A549 (cell line): Measurements from ENCODE around the gene SEC24B. TPM values are rescaled to one million over a fixed set of nuclear protein-coding genes. Genes with fewer than 3 reads are reported as not detected.

ENCODE experiments used
- ATAC-seq, 2 experiments: fragments of 200-7000 bp in 1 of 2; fragments of >200 bp in 1 of 2; cut with Nextera tagmentation in 1 of 2; cut with Tn5 transposase in 1 of 2; 3 replicates each; pipeline versions ENCODE4 v1.8.0 to v1.9.1; 2018 to 2020; ENCODE audit warnings: mild to moderate bottlenecking in 1 of 2, moderate library complexity in 1 of 2
- CTCF ChIA-PET: fragments of 300-600 bp; sonication (Branson Sonifier 250); formaldehyde crosslinking; extraction: SDS; loops from one replicate; lab custom pipeline; 2021; ENCODE audit warnings: antibody characterized with exemption, inconsistent platforms; lab: Yijun Ruan, JAX
- POLR2A ChIA-PET: fragments of 350-600 bp; formaldehyde crosslinking; extraction: SDS; loops from one replicate; lab custom pipeline; 2021; ENCODE audit warnings: antibody characterized with exemption, inconsistent platforms; lab: Yijun Ruan, JAX
- DNase-seq, 2 experiments: peaks; one replicate each; pipeline versions ENCODE4 v3.0.0 to v3.0.0-alpha.2; 2011 to 2016; ENCODE audit warnings: low read depth in 1 of 2, low spot score in 1 of 2
- FAIRE-seq: peaks from 2 replicates; lab custom pipeline; 2011; peaks lifted over from hg19 to GRCh38; lab: Jason Lieb, UNC
- H3K27ac ChIP-seq, 2 experiments: fragments of >200 bp; sonication (Bioruptor Twin); formaldehyde crosslinking; 3 replicates each; pipeline ENCODE4 v1.5.1; 2016 to 2017
- H3K4me1 ChIP-seq: fragments of >200 bp; sonication (Bioruptor Twin); formaldehyde crosslinking; 3 replicates; pipeline ENCODE4 v1.6.1; 2016
- H3K4me2 ChIP-seq: fragments of >200 bp; sonication (Bioruptor Twin); formaldehyde crosslinking; 3 replicates; pipeline ENCODE4 v1.6.1; 2016
- H3K4me3 ChIP-seq: fragments of >200 bp; sonication (Bioruptor Twin); formaldehyde crosslinking; 3 replicates; pipeline ENCODE4 v1.5.1; 2016
- H3K9me3 ChIP-seq: fragments of >200 bp; sonication (Bioruptor Twin); formaldehyde crosslinking; 3 replicates; pipeline ENCODE4 v1.6.1; 2016
- CBX2 ChIP-seq: fragments of 200-600 bp; sonication (generic); IDR thresholded peaks from 2 replicates; pipeline ENCODE4 v1.6.1; 2016; ENCODE audit warnings: low read depth, mild to moderate bottlenecking, borderline replicate concordance
- CHD4 ChIP-seq: fragments of 200-600 bp; sonication (generic); IDR thresholded peaks from 2 replicates; pipeline ENCODE4 v1.6.1; 2016; ENCODE audit warnings: antibody characterized with exemption, mild to moderate bottlenecking, borderline replicate concordance
- EHF ChIP-seq: fragments of 250-450 bp; sonication (Bioruptor Pico); IDR thresholded peaks from 2 replicates; pipeline ENCODE4 v1.5.0; 2020; ENCODE audit warnings: mild to moderate bottlenecking
- EP300 ChIP-seq, 2 experiments: fragments of >200 bp; sonication (Bioruptor Twin); formaldehyde crosslinking; IDR thresholded peaks; 2 replicates in 1 of 2; 3 replicates in 1 of 2; pipeline ENCODE4 v1.6.1; 2016 to 2017
- ESRRA ChIP-seq: fragments of 150-350 bp; IDR thresholded peaks from 2 replicates; pipeline ENCODE4 v1.6.1; 2014; ENCODE audit warnings: mild to moderate bottlenecking, low read length, borderline replicate concordance
- FOSB ChIP-seq: fragments of 250-450 bp; sonication (Bioruptor Pico); IDR thresholded peaks from 2 replicates; pipeline ENCODE4 v1.5.0; 2020; ENCODE audit warnings: mild to moderate bottlenecking, moderate library complexity
- FOSL2 ChIP-seq, 2 experiments: fragments of 450-650 bp in 1 of 2; fragments of >200 bp in 1 of 2; sonication (Bioruptor Twin) in 1 of 2; formaldehyde crosslinking; IDR thresholded peaks; 2 replicates each; pipeline versions ENCODE4 v1.5.0 to v1.6.1; 2016 to 2020; ENCODE audit warnings: mild to moderate bottlenecking in 1 of 2, moderate library complexity in 1 of 2
- HOXB5 ChIP-seq: fragments of 250-450 bp; sonication (Bioruptor Pico); IDR thresholded peaks from 2 replicates; pipeline ENCODE4 v1.5.0; 2020; ENCODE audit warnings: mild to moderate bottlenecking, moderate library complexity
- JUN ChIP-seq, 2 experiments: fragments of >200 bp; sonication (Bioruptor Twin); formaldehyde crosslinking; IDR thresholded peaks; 2 replicates in 1 of 2; 3 replicates in 1 of 2; pipeline ENCODE4 v1.6.1; 2016 to 2017
- JUNB ChIP-seq: fragments of >200 bp; sonication (Bioruptor Twin); formaldehyde crosslinking; IDR thresholded peaks from 2 replicates; pipeline ENCODE4 v1.6.1; 2016
- MAFK ChIP-seq: fragments of 450-650 bp; IDR thresholded peaks from 2 replicates; pipeline ENCODE4 v1.6.1; 2014; ENCODE audit not compliant: partially characterized antibody
- MAZ ChIP-seq: fragments of 150-350 bp; IDR thresholded peaks from 2 replicates; pipeline ENCODE4 v1.6.1; 2014; ENCODE audit warnings: antibody characterized with exemption, low read depth, low read length, borderline replicate concordance
- MYC ChIP-seq: IDR thresholded peaks from 2 replicates; pipeline ENCODE4 v1.6.1; 2012; ENCODE audit warnings: mild to moderate bottlenecking, inconsistent platforms, low read length, improper control_type of control experiment, borderline replicate concordance
- NFE2L2 ChIP-seq: fragments of 150-350 bp; conservative IDR thresholded peaks from 2 replicates; pipeline ENCODE4 v1.6.1; 2014; ENCODE audit warnings: low read length
- NPAS2 ChIP-seq: fragments of 250-450 bp; sonication (Bioruptor Pico); IDR thresholded peaks from 2 replicates; pipeline ENCODE4 v1.8.0; 2022; ENCODE audit warnings: mild to moderate bottlenecking, moderate library complexity, borderline replicate concordance
- NR3C1 ChIP-seq: fragments of >200 bp; sonication (Bioruptor Twin); formaldehyde crosslinking; IDR thresholded peaks from 3 replicates; pipeline ENCODE4 v1.6.1; 2017
- PHF8 ChIP-seq: fragments of 200-600 bp; sonication (generic); IDR thresholded peaks from 2 replicates; pipeline ENCODE4 v1.6.1; 2016; ENCODE audit warnings: low read depth, mild to moderate bottlenecking, antibody characterized with exemption, moderate library complexity, borderline replicate concordance
- POLR2AphosphoS2 ChIP-seq: conservative IDR thresholded peaks from 2 replicates; pipeline ENCODE4 v1.6.1; 2012; ENCODE audit warnings: low read length, improper control_type of control experiment, inconsistent platforms
- RAD21 ChIP-seq, 2 experiments: fragments of >200 bp in 1 of 2; sonication (Bioruptor Twin) in 1 of 2; formaldehyde crosslinking in 1 of 2; IDR thresholded peaks in 1 of 2; conservative IDR thresholded peaks in 1 of 2; 2 replicates in 1 of 2; 3 replicates in 1 of 2; pipeline ENCODE4 v1.6.1; 2012 to 2018; ENCODE audit warnings: inconsistent platforms in 1 of 2
- RCOR1 ChIP-seq: fragments of 150-350 bp; IDR thresholded peaks from 2 replicates; pipeline ENCODE4 v1.6.1; 2014; ENCODE audit warnings: antibody characterized with exemption, low read length, low read depth
- RNF2 ChIP-seq: fragments of 200-600 bp; sonication (generic); IDR thresholded peaks from 2 replicates; pipeline ENCODE4 v1.6.1; 2016; ENCODE audit warnings: low read depth, mild to moderate bottlenecking, antibody characterized with exemption, moderate library complexity, borderline replicate concordance
- SMC3 ChIP-seq: fragments of >200 bp; sonication (Bioruptor Twin); formaldehyde crosslinking; IDR thresholded peaks from 3 replicates; pipeline ENCODE4 v1.6.1; 2018; ENCODE audit warnings: inconsistent platforms
- SREBF2 ChIP-seq: fragments of 450-650 bp; IDR thresholded peaks from 2 replicates; pipeline ENCODE4 v1.6.1; 2014; ENCODE audit warnings: mild to moderate bottlenecking, moderate library complexity
- ZNF302 ChIP-seq: fragments of 250-450 bp; sonication (Bioruptor Pico); IDR thresholded peaks from 2 replicates; pipeline ENCODE4 v1.9.0; 2021; ENCODE audit warnings: inconsistent platforms, mild to moderate bottlenecking, moderate library complexity
- WGBS: methylation state at CpG from one replicate; pipeline ENCODE4 v1.1.6; 2017; ENCODE audit errors: missing lambda C conversion rate; 5-methylcytosine and 5-hydroxymethylcytosine counted together
- polyA minus RNA-seq: library from RNA; depleted of rRNA, polyadenylated mRNA; stranded (reverse); fragments of >200 nt; gene quantifications from 2 replicates; pipeline ENCODE4 v1.2.3, GENCODE V29; 2011; rRNA and poly(A)+ RNA removed
- polyA plus RNA-seq, 4 experiments: library from polyadenylated mRNA; depleted of rRNA in 3 of 4; stranded (reverse); fragments of >200 nt; fragmentation: RNase III in 1 of 4; extraction: RNeasy Plus Mini Kit Qiagen cat#74134 plus additional on column Dnase treatment in 1 of 4; gene quantifications; 2 replicates in 3 of 4; 3 replicates in 1 of 4; pipeline ENCODE4 v1.2.3, GENCODE V29; 2011 to 2017
- TF ChIP-seq, protein P1 (sequence below): fragments of 250-450 bp; sonication (Bioruptor Pico); IDR thresholded peaks from 2 replicates; pipeline ENCODE4 v1.5.0; 2020; ENCODE audit warnings: low read depth, mild to moderate bottlenecking, moderate library complexity
- TF ChIP-seq, protein P2 (sequence below): fragments of 150-350 bp; IDR thresholded peaks from 2 replicates; pipeline ENCODE4 v1.6.1; 2014; ENCODE audit warnings: low read depth, mild to moderate bottlenecking, low read length
- TF ChIP-seq, protein P3 (sequence below): IDR thresholded peaks from 2 replicates; pipeline ENCODE4 v1.6.1; 2012; ENCODE audit warnings: low read depth, borderline replicate concordance
- TF ChIP-seq, protein P4 (sequence below): fragments of 200-600 bp; sonication (generic); IDR thresholded peaks from 2 replicates; pipeline ENCODE4 v1.6.1; 2016; ENCODE audit warnings: antibody characterized with exemption, mild to moderate bottlenecking, moderate library complexity
- TF ChIP-seq, protein P5 (sequence below): IDR thresholded peaks from 2 replicates; pipeline ENCODE4 v1.6.1; 2012

Gene SEC24B
- 40.0 and 45.0 TPM in 2 replicates for polyA plus RNA-seq (2011; rRNA removed)
- polyA plus RNA-seq (2012; cell fraction: cytosol; rRNA removed): 15.0 and 18.4 TPM in 2 replicates
- 13.7 and 15.0 TPM in 2 replicates for polyA plus RNA-seq (2012; cell fraction: nucleus; rRNA removed)
- 13.8 to 14.5 TPM (median 13.9 TPM) in 3 replicates for polyA plus RNA-seq (2017; fragmentation: RNase III; extraction: RNeasy Plus Mini Kit Qiagen cat#74134 plus additional on column Dnase treatment)
- 53.6 and 63.0 TPM in 2 replicates for polyA minus RNA-seq

DNA sequence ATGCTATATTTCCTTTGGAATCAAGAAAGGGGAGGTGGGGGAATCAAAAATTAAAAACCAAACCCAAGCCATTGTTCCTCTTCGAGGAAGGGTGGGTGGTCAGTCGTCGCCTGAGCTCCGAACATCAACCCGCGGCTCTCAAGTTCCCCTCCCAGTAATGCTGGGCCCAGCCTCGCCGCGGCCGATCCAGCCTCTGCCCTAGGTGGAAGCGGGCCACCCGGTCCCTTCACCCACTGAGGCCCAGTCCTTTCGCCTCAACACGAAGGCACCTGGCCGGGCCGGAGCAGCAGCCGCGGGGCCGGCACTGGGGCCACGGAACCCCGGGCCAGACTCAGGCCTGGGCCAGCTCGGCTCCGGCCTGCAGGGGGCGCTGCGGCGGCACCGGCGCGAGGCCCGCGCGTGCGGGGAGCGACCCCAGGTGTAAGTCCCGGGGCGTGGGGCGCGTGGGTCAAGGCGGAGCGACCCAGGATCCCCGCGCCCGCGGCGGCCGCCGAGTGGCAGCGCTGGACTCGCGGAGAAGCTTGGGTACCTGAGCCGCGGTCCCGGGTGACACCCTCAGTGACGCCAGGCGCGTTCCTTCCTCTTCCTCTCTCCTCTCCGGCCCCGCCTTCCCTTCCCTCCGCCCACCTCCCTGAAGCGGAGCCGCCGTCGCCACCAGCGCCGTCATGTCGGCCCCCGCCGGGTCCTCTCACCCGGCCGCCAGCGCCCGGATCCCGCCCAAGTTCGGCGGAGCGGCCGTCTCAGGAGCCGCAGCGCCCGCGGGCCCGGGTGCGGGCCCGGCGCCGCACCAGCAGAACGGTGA is at the start of gene SEC24B:
SEC24B (plus strand) TSS at position 611 of the 802 bp plus-strand sequence; CDS start at position 666, 55 bp downstream.
- 4% methylated on average over 7 of the region's 87 CpGs for WGBS
- POLR2A ChIA-PET: interaction anchor here (0.6 to 0.8 kb wide), 3 partner anchors 10 to 382 kb away, joined by 3 to 4 read pairs (median 3); partner anchors contain the start of gene GAR1
- FAIRE-seq (no peak), DNase-seq (peak; percentile 47 to 83), ATAC-seq (peak; percentile 95 to 97)
- Histone ChIP-seq H3K9me3 (no peaks in the 10 kb centered on the region), H3K4me3 (peak within 1 kb of the TSS; percentile 98), H3K27ac (peak within 1 kb of the TSS; percentile 99 to 100), H3K4me1 (peaks cover 17% of the 10 kb centered on the region; the same call in 2 of the 3 replicates), H3K4me2 (peak within 1 kb of the TSS; percentile 98)
- CTCF ChIA-PET: interaction anchor here (0.5 to 2.3 kb wide), 25 partner anchors 8 to 854 kb away, joined by 3 to 13 read pairs (median 5); partner anchors contain the start of genes CASP6, ELOVL6, MCUB and RRH
- TF ChIP-seq RCOR1: no peak
- no peak for TF ChIP-seq ESRRA
- TF ChIP-seq NPAS2 (CRISPR knock-in tag): no peak
- TF ChIP-seq, protein P1, sequence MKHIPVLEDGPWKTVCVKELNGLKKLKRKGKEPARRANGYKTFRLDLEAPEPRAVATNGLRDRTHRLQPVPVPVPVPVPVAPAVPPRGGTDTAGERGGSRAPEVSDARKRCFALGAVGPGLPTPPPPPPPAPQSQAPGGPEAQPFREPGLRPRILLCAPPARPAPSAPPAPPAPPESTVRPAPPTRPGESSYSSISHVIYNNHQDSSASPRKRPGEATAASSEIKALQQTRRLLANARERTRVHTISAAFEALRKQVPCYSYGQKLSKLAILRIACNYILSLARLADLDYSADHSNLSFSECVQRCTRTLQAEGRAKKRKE (CRISPR knock-in tag): no peak
- no peak for TF ChIP-seq CHD4
- TF ChIP-seq, protein P2, sequence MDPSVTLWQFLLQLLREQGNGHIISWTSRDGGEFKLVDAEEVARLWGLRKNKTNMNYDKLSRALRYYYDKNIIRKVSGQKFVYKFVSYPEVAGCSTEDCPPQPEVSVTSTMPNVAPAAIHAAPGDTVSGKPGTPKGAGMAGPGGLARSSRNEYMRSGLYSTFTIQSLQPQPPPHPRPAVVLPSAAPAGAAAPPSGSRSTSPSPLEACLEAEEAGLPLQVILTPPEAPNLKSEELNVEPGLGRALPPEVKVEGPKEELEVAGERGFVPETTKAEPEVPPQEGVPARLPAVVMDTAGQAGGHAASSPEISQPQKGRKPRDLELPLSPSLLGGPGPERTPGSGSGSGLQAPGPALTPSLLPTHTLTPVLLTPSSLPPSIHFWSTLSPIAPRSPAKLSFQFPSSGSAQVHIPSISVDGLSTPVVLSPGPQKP: no peak
- no peak for TF ChIP-seq NFE2L2
- TF ChIP-seq SMC3: peak; percentile 67
- TF ChIP-seq, protein P3, sequence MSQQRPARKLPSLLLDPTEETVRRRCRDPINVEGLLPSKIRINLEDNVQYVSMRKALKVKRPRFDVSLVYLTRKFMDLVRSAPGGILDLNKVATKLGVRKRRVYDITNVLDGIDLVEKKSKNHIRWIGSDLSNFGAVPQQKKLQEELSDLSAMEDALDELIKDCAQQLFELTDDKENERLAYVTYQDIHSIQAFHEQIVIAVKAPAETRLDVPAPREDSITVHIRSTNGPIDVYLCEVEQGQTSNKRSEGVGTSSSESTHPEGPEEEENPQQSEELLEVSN: no peak
- TF ChIP-seq EP300 (IDR thresholded peaks at IDR 0.05): no peak
- no peak for TF ChIP-seq RNF2
- no peak for TF ChIP-seq EHF (CRISPR knock-in tag)
- TF ChIP-seq JUN (IDR thresholded peaks at IDR 0.05): peak in 1 of 2 experiments; percentile 57; a peak in 2 of 5 replicates
- TF ChIP-seq FOSL2 (IDR thresholded peaks at IDR 0.05): no peak
- TF ChIP-seq FOSL2 (CRISPR knock-in tag; IDR thresholded peaks at IDR 0.05): no peak
- no peak for TF ChIP-seq NR3C1
- TF ChIP-seq ZNF302 (CRISPR knock-in tag): no peak
- TF ChIP-seq RAD21 (conservative IDR thresholded peaks at IDR 0.05 in 1 of 2, IDR thresholded peaks at IDR 0.05 in 1 of 2): peak; percentile 7 to 52; a peak in 3 of 5 replicates
- peak; percentile 73 for TF ChIP-seq PHF8
- TF ChIP-seq CBX2: no peak
- TF ChIP-seq MAZ: no peak
- no peak for TF ChIP-seq JUNB
- no peak for TF ChIP-seq POLR2AphosphoS2
- peak; percentile 40; the same call in 1 of the 2 replicates for TF ChIP-seq MYC
- no peak for TF ChIP-seq FOSB (CRISPR knock-in tag)
- TF ChIP-seq, protein P4, sequence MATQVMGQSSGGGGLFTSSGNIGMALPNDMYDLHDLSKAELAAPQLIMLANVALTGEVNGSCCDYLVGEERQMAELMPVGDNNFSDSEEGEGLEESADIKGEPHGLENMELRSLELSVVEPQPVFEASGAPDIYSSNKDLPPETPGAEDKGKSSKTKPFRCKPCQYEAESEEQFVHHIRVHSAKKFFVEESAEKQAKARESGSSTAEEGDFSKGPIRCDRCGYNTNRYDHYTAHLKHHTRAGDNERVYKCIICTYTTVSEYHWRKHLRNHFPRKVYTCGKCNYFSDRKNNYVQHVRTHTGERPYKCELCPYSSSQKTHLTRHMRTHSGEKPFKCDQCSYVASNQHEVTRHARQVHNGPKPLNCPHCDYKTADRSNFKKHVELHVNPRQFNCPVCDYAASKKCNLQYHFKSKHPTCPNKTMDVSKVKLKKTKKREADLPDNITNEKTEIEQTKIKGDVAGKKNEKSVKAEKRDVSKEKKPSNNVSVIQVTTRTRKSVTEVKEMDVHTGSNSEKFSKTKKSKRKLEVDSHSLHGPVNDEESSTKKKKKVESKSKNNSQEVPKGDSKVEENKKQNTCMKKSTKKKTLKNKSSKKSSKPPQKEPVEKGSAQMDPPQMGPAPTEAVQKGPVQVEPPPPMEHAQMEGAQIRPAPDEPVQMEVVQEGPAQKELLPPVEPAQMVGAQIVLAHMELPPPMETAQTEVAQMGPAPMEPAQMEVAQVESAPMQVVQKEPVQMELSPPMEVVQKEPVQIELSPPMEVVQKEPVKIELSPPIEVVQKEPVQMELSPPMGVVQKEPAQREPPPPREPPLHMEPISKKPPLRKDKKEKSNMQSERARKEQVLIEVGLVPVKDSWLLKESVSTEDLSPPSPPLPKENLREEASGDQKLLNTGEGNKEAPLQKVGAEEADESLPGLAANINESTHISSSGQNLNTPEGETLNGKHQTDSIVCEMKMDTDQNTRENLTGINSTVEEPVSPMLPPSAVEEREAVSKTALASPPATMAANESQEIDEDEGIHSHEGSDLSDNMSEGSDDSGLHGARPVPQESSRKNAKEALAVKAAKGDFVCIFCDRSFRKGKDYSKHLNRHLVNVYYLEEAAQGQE: no peak
- TF ChIP-seq MAFK: no peak
- TF ChIP-seq HOXB5 (CRISPR knock-in tag): no peak
- no peak for TF ChIP-seq SREBF2
- TF ChIP-seq, protein P5, sequence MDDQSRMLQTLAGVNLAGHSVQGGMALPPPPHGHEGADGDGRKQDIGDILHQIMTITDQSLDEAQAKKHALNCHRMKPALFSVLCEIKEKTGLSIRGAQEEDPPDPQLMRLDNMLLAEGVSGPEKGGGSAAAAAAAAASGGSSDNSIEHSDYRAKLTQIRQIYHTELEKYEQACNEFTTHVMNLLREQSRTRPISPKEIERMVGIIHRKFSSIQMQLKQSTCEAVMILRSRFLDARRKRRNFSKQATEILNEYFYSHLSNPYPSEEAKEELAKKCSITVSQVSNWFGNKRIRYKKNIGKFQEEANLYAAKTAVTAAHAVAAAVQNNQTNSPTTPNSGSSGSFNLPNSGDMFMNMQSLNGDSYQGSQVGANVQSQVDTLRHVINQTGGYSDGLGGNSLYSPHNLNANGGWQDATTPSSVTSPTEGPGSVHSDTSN: no peak
